GM20431 (cell line): ENCODE measurements around the gene OR4D10.
"Not testable (repeated sequence)": the region's sequence is repeated elsewhere in the genome, so short reads cannot be mapped to it uniquely, and the experiment has no call there.

ENCODE experiments used
- in situ Hi-C: fragments of 300-500 bp; cut with MseI, MboI; formaldehyde crosslinking; loops from one replicate; pipeline ENCODE4 v1.15.0; 2020; ENCODE audit warnings: low sequenced_read_pairs; ENCODE audit not compliant: unreplicated experiment

Gene OR4D10

DNA sequence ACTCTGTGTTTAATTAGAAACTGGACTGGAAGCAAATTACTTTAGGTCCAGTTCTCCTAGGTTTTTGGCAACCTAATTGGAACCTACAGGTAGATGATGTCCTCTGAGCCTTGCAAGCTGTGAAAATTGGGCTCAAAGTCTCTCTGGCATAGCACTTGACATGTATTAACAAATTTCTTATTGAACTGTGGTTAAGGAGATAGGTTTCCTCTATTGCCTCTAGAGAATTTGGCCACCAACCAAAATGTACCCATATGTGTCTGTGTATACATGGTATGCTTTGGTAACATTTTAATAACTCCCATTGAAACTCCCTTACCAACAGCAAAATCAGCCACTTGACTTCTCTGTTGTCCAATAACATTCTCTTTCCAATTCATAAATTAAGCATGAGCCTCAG is at the start of gene OR4D10:
Gene OR4D10 (plus strand): TSS at position 301 of the 400 bp plus-strand sequence. CDS start 4,115 bp downstream, outside the sequence.
- in situ Hi-C loops = no loop called here

DNA sequence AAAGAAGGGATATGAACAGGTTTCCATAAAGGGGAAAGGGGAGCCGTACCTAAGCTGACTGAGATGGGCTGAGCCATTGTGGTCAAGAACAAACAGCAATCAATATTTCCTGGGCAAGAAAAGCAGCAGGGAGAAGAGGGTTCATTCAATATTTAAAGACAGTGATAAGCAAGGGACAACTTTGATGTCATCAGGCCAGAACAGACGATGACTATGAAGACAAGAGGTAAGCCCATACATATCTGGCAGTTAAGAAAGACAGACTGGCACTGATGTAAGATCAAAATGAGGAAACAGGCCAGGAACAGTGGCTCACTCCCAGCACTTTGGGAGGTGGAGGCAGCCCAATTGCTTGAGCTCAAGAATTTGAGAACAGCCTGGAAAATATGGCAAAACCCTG is 49.3 kb upstream of the OR4D10 start:
- in situ Hi-C loops = no loop called here

DNA sequence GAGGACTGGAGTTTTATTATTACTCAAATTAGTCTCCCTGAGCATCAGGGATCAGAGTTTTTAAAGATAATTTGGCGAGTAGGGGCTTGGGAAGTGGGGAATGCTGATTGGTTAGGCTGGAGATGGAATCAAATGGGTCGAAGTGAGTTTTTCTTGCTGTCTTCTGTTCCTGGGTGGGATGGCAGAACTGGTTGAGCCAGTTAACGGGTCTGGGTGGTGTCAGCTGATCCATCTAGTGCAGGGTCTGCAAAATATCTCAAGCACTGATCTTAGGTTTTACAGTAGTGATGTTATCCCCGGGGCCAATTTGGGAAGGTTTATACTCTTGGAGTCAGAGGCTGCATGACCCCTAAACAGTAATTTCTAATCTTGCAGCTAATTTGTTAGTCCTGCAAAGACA is 48.0 kb upstream of the OR4D10 start:
- in situ Hi-C loops = no loop called here

DNA sequence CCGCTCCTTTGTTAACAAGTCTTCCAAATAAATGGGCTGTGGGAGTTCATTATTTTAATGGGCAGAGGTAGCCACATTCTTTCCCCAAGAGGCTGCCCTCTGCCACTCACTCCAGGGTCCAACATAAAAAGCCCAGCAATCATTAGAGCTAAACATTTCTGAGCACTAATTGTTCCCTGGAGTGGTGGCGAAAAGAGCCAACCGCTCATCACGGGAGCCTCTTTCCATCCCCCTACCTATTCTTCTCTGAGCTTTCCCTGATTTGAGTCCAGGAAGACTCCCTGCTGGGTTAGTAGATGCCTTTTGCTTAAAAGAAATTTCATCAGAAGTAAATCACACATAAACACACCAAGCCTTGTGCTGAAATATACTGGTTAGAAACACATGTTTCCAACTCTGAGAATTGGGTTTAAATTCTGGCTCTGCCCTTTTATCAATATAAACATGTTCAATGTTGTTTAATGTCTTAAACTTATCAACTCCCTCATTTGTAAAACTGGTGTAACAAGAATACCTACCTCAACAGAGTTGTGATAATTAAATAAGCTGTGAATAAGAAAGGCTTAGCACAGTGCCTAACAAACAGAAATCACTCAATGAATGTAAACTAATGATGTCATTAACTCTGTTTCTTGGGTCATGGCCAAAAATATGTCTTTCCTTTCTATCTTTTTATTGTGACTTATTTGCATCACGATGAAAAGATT is 46.6 kb upstream of the OR4D10 start, which contains the start of gene OR5A2:
Gene OR5A2 (minus strand): TSS at position 53 of the 707 bp plus-strand sequence. CDS start 3,460 bp downstream, outside the sequence.
- in situ Hi-C loops = no loop called here

DNA sequence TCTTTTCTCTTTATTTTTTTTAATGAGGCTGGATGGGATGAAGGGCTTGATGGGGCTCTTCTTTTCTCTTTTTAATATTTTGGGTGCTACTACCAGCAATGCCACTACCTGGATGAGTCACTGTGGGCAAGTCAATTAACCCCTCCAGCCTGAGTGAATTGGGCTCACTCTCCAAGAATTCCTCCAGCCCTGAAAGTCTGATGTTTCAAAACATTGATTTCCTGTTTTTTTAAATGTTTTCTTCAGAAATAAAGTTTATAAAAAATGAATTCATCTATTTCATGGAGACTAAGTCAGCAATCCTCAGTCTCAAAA is 46.1 kb upstream of the OR4D10 start:
- in situ Hi-C loops = no loop called here

DNA sequence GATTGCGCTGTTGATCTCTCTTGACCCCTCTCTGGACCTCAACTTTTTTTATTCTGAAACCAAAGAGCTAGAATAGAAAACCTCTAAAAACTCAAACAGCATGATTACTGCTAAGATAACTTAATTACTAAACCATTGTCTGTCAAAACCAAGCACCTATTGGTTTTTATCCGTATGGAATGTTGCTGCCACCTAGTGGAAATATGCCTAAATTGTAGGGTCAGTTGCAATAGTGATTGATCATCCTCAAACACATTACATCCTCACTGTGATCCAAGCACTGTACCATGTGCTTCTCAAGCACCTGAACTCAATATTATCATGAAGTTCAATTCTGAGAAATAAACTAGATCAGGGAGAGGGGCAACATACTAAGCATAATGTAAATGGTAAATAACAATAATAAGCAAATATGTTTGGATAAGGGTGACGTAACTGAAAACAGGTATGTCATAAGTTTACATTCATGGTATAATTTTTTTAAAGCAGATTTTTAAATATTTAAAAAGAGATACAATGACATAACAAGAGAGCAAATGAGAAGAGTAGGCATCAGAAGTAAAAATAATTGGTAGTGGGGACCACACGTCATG is 43.1 kb upstream of the OR4D10 start:
- in situ Hi-C loops = loop anchor here (10.0 kb wide), 1 partner anchor 265 kb away; no protein-coding TSS in a partner anchor

DNA sequence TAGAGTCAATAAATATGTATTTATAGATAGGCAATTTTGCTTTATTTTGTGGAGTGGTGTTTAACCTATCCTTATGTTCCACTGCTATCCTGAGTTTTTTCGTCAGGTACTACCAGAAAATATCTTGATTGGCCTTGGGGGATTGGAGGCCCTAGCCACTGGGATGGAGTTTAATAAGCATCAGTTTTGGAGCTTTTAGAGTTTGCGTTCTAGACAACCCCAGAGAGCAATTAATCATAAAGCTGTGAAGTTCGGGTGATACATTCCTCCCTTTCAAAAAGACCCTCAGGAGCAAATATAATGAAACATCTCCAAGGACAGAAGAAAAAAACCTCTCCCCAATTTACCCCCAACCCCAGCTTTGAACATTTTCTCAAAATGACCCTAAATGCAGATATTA is 36.9 kb upstream of the OR4D10 start, which contains the start of gene OR5A1:
Gene OR5A1 (plus strand): TSS at position 301 of the 400 bp plus-strand sequence. CDS start 6,700 bp downstream, outside the sequence.
- in situ Hi-C loops = loop anchor here (10.0 kb wide), 1 partner anchor 271 kb away; no protein-coding TSS in a partner anchor

DNA sequence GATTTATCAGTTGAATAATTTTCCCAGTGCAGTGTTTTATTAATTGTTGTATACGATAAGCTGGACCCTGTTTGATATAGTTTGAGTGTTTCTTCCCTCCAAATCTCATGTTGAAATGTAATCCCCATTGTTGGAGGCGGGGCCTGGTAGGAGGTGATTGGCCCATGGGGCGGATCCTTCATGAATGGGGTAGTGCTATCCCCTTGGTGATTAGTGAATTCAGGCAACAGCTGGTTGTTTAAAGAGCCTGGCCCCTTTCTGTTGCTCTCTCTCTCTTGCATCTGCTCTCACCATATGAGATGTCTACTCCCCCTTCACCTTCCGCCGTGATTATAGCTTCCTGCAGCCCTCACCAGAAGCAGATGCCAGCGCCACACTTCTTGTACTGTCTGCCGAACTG is 35.3 kb upstream of the OR4D10 start:
- in situ Hi-C loops = loop anchor here (10.0 kb wide), 1 partner anchor 273 kb away; no protein-coding TSS in a partner anchor

DNA sequence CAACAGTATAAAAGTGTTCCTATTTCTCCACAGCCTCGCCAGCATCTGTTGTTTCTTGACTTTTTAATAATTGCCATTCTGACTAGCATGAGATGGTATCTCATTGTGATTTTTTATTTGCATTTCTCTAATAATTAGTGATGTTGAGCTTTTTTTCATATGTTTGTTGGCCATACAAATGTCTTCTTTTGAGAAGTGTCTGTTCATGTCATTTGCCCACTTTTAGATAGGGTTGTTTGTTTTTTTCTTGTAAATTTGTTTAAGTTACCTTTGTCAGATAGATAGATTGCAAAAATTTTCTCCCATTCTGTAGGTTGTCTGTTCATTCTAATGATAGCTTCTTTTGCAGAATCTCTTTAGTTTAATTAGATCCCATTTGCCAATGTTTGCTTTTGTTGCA is 27.5 kb upstream of the OR4D10 start:
- in situ Hi-C loops = not testable (repeated sequence)

DNA sequence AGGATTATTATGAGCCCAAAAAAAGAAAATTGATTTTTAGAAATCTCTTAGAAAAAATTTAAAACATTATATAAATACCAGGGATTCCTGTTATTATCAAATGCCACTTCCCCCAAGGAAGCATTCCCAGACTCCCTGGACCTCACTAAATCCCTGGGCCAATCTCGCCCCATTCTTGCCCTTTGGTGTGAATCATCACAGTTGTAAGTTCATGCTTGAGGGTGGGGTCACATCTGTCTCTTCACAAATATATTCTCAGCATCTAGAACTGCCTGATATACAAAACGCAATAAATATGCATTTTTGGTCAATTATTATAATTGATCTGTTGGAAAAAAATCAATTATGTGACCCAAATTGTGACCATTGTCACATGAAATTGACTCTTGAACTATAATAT is 24.6 kb upstream of the OR4D10 start:
- in situ Hi-C loops = no loop called here

DNA sequence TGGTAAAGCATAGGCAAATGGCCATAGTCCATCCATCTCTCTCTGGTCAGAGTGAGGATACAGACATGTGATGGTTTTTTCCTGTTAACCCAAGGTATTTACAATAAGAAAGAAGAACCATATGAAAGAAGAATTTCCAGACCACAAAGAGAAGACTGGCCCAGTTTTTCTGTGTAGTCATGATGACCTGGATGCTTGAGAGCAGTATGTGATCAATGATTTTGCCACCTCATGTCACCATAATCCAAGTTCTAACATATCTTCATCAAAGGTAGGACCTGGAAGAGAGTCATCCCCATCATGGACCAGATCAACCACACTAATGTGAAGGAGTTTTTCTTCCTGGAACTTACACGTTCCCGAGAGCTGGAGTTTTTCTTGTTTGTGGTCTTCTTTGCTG is 16.5 kb upstream of the OR4D10 start, which contains the start of gene OR4D6:
Gene OR4D6 (plus strand): TSS at position 301 of the 400 bp plus-strand sequence. CDS start 0 bp downstream, at position 301.
- in situ Hi-C loops = no loop called here

DNA sequence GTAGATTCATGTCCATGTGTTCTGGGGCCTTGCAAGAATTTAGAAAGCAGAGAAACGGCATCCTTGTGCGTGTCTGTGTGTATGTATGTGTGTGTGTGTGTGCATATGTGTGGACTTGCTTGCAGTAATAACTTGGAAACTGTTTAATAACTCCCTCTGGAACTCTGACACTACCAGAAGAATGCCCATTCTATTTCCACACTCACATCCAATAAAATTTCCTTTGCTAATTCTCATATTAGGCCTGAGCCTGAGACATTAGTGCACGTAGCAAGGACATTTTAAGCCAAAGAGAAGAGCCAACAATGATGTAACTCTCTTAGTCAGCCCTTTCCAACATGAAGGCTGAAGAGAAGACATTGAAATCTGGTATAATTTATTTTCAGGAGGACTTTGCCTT is 13.2 kb upstream of the OR4D10 start:
- in situ Hi-C loops = no loop called here

DNA sequence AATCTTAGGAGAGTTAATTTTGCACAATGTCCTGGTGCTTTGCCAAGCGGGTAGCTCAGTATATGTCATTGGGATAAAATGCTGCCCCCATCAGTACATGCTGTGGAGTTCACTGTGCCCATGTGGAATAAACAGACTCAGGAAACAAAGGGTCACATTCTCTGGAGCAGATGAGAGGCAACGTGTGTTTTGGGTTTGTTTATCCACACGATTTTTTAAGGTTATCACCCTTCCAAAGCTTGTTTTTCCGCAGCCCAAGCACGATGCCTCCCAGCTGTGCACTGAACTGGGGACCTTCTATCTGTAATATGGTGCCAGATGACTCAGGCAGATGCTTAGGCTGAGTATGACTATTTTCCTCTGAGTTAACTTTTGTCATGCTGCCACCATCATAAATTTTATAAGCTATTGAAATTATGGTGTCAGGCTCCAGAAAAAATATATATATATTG is 9.9 kb upstream of the OR4D10 start:
- in situ Hi-C loops = no loop called here

DNA sequence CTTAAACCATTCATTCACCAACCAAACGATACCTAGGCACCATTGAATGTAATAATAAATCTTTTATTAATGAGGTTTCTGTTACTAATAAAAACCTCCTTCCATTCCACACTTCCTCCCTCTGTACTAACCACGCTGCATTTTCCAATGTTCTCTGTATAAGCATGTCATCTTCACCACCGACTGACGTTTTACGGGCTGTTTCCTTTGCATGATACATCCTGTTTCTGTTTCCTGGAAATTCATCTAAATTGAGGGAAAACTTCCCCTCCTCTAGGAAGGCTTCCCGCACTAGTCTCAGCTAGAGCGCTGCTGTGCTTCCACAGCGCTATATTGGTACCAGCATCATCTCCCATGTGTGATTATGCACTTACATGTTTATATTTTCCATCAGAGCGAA is 2.1 kb downstream of the OR4D10 start:
- in situ Hi-C loops = no loop called here

DNA sequence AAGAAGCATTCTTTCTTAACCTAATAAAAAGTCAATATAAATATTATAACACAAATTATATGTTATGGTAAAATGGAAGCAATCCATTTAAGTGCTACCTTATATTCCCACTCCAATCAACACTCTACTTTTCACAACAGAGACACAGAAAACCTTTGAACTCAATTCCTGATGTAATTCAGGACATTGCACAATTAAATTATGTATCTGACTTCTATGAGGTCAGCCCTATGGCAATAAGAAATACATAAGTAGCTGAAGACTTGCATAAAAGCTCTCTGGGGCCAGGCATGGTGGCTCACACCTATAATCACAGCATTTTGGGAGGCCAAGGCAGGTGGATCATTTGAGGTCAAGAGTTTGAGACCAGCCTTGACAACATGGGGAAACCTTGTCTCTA is 6.8 kb downstream of the OR4D10 start:
- in situ Hi-C loops = no loop called here

DNA sequence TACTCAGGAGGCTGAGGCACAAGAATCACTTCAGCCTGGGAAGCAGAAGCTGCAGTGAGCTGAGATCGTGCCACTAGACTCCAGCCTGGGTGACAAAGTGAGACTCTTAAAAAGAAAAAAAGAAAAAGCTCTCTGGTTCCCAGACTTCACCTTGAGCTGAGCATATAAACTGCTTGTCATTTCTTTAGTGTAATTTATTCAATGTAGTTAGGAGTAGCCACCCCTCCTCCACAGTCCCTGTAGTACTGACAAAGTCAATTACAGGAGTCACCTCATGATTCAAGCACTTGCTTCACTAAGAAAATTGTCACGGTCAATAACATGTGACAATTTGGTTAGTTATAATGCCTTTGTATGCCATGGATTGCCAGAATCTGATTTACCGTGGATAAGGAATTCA is 7.2 kb downstream of the OR4D10 start:
- in situ Hi-C loops = no loop called here

DNA sequence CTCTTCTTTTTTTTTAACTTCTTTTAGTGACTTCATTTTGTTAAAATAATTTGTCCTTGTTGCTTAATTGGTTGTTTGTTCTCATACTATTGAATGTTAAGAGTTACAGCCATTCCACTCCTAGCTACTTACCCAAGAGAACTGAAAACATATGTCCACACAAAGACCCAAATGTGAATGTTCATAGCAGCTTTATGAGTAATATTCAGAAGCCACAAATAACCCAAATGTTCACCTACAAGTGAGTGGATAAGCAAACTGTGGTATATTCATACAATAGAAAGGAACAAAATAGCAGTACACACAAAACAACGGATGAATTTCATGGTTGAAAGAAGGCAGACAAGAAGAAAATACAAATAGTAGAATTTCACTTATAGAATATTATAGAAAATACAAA is 28.8 kb downstream of the OR4D10 start:
- in situ Hi-C loops = no loop called here

DNA sequence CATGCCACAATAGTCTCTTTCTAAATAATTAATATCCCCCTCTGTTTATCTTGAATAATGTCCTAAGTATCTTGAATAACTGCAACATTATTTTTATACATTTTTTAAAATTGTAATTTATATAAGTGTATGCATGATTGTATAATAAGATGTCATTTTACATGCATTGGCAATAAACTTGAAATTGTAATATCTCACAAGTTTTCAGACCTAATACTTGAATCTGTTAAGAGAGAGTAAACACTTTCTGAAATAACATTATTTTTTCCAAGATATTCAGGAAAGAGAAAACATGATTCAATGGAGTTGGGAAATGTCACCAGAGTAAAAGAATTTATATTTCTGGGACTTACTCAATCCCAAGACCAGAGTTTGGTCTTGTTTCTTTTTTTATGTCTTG is 30.2 kb downstream of the OR4D10 start, which contains the start of gene OR4D11:
Gene OR4D11 (plus strand): TSS at position 301 of the 400 bp plus-strand sequence. CDS start 0 bp downstream, at position 301.
- in situ Hi-C loops = no loop called here

DNA sequence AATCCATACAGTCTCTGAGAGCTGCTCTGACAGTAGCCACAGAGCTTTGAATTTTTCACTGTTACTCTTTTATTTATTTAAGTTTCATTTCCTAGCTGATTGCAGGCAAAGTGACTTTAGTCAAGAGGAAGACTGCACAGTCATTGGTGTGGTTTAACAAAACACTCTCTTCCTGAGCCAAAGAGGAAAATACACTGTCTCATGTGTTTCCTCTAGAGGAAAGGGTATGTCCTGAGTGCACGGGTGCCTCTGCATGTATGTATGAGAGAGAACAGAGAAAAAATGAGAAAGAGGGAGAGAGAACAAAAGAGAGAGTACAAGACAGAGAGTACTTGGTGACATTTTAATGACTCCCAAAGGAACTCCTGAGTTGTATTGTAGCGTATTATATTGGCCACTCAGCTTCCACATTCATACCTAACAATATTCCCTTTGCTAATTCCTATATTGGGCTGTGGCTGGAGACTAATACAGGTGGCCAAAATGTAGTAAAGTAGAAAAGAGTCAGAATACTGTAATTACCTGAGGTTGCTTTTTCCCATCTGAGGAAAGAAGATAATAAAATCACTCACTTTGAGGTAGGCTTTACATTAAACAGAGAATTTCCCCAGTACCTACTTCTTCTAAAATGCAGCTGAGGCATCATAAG is 38.0 kb downstream of the OR4D10 start, which contains the start of gene OR4D9:
Gene OR4D9 (plus strand): TSS at position 599 of the 649 bp plus-strand sequence. CDS start 3,374 bp downstream, outside the sequence.
- in situ Hi-C loops = no loop called here

DNA sequence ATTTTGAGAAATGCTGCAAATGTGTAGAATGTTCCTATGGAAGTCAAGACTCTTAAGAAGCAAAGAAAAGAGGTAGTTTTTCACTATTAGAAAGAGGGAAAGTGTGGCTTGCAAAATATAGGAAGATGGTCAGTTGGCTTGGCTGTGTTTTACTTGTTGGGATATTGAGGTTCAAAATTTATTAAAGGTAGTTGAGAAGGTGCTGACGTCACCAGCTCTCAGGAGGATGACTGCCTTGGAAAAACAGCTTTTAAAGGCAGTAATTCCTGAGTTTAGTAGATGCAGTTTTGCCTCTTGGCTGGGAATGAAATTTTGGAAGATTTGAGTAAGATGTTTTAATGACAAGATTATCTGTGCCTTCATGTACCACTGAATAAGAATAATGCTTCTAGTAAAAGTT is 38.6 kb downstream of the OR4D10 start:
- in situ Hi-C loops = no loop called here

DNA sequence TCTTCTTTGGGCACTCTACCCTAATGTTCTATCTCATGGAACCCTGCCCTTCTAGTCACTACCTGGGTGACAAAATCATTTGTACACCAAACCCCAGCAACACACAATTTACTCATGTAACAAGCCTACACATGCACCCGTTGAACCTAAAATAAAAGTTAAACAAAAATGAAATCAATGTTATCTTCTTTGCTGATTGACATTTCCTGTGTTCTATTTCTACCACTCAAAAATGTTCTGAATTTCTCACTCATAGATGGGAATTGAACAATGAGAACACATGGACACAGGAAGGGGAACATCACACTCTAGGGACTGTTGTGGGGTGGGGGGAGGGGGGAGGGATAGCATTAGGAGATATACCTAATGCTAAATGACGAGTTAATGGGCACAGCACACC is 47.0 kb downstream of the OR4D10 start:
- in situ Hi-C loops = not testable (repeated sequence)
